CD14-positive monocyte (primary cell): ENCODE measurements around the gene CBS. TPM values are rescaled to one million over a fixed set of nuclear protein-coding genes. Genes with fewer than 3 reads are reported as not detected.

Experiments used
- DNase-seq, 3 donors: peaks; one replicate each; pipeline ENCODE4 v3.0.0-alpha.2; 2011 to 2022
- H2AFZ ChIP-seq: 2 replicates; pipeline ENCODE4 v1.6.0; 2012; ENCODE audit warnings: mild to moderate bottlenecking, low read depth, low read length, inconsistent platforms; ENCODE audit not compliant: insufficient read depth, poor library complexity, severe bottlenecking
- H3K27ac ChIP-seq, 2 donors: 1 replicate in 1 of 2; 2 replicates in 1 of 2; pipeline ENCODE4 v1.5.1; 2012 to 2013; ENCODE audit warnings: low read length in 2 of 2, control low read depth in 1 of 2, inconsistent platforms in 1 of 2, low read depth in 1 of 2, mild to moderate bottlenecking in 1 of 2
- H3K27me3 ChIP-seq, 2 donors: one replicate each; pipeline versions ENCODE4 v1.6.0 to v1.6.1; 2011 to 2013; ENCODE audit warnings: low read length in 2 of 2; ENCODE audit not compliant: control insufficient read depth in 2 of 2, insufficient read depth in 2 of 2
- H3K36me3 ChIP-seq, 2 donors: replicated peaks in 1 of 2; 1 replicate in 1 of 2; 2 replicates in 1 of 2; pipeline versions ENCODE4 v1.5.1 to v1.6.1; 2012 to 2013; ENCODE audit warnings: low read length in 2 of 2, control low read depth in 1 of 2, inconsistent platforms in 1 of 2, mild to moderate bottlenecking in 1 of 2; ENCODE audit not compliant: insufficient read depth in 2 of 2, control insufficient read depth in 1 of 2
- H3K4me1 ChIP-seq, 2 donors: 1 replicate in 1 of 2; 2 replicates in 1 of 2; pipeline versions ENCODE4 v1.5.1 to v1.6.1; 2012 to 2013; ENCODE audit warnings: low read length in 2 of 2, control low read depth in 1 of 2, inconsistent platforms in 1 of 2, mild to moderate bottlenecking in 1 of 2, moderate library complexity in 1 of 2; ENCODE audit not compliant: insufficient read depth in 2 of 2, control insufficient read depth in 1 of 2
- H3K4me2 ChIP-seq: replicated peaks from 2 replicates; pipeline ENCODE3; 2012; ENCODE audit warnings: low read length, moderate library complexity, mild to moderate bottlenecking; ENCODE audit not compliant: poor library complexity, severe bottlenecking; ENCODE audit errors: extremely low read depth
- H3K4me3 ChIP-seq, 3 experiments: fragments of 200-600 bp in 1 of 3; sonication (generic) in 1 of 3; replicated peaks in 1 of 3; 1 replicate in 2 of 3; 2 replicates in 1 of 3; pipeline ENCODE4 v1.5.1; 2011 to 2013; ENCODE audit warnings: low read length in 3 of 3, mild to moderate bottlenecking in 3 of 3, control low read depth in 2 of 3, low read depth in 2 of 3, inconsistent platforms in 1 of 3, moderate library complexity in 1 of 3
- H3K79me2 ChIP-seq: 2 replicates; pipeline ENCODE4 v1.6.0; 2012; ENCODE audit warnings: mild to moderate bottlenecking, control low read depth, inconsistent platforms, low read length, moderate library complexity; ENCODE audit not compliant: insufficient read depth
- H3K9ac ChIP-seq: 2 replicates; pipeline ENCODE4 v1.6.0; 2017; ENCODE audit warnings: low read length, mild to moderate bottlenecking; ENCODE audit not compliant: insufficient read depth, poor library complexity, severe bottlenecking
- H3K9me3 ChIP-seq, 2 donors: replicated peaks in 1 of 2; 1 replicate in 1 of 2; 2 replicates in 1 of 2; pipeline versions ENCODE4 v1.5.1 to v1.6.1; 2012 to 2013; ENCODE audit warnings: low read length in 2 of 2, control low read depth in 1 of 2; ENCODE audit not compliant: control insufficient read depth in 1 of 2, insufficient read depth in 1 of 2
- H4K20me1 ChIP-seq: 2 replicates; pipeline ENCODE4 v1.6.0; 2012; ENCODE audit warnings: mild to moderate bottlenecking, low read length, control low read depth, moderate library complexity; ENCODE audit not compliant: insufficient read depth
- H3K27ac Mint-ChIP-seq, 7 donors: one replicate each; pipeline ENCODE4 v1.8.0; 2020; ENCODE audit warnings: mild to moderate bottlenecking in 7 of 7, mixed read lengths in 7 of 7, moderate library complexity in 6 of 7, inconsistent platforms in 2 of 7
- H3K27me3 Mint-ChIP-seq, 3 donors: one replicate each; pipeline ENCODE4 v1.8.0; 2021 to 2022; ENCODE audit warnings: low read depth in 3 of 3, mild to moderate bottlenecking in 3 of 3, mixed read lengths in 3 of 3, moderate library complexity in 3 of 3, inconsistent platforms in 1 of 3
- H3K36me3 Mint-ChIP-seq, 2 donors: one replicate each; pipeline ENCODE4 v1.8.0; 2020; ENCODE audit warnings: mixed read lengths in 2 of 2, inconsistent platforms in 1 of 2, mild to moderate bottlenecking in 1 of 2
- H3K4me1 Mint-ChIP-seq: one replicate; pipeline ENCODE4 v1.8.0; 2020; ENCODE audit warnings: mild to moderate bottlenecking, mixed read lengths
- H3K4me3 Mint-ChIP-seq, 2 donors: one replicate each; pipeline ENCODE4 v1.8.0; 2020; ENCODE audit warnings: mild to moderate bottlenecking in 2 of 2, mixed read lengths in 2 of 2, moderate library complexity in 1 of 2
- H3K9me3 Mint-ChIP-seq, 7 donors: one replicate each; pipeline ENCODE4 v1.8.0; 2020 to 2022; ENCODE audit warnings: mixed read lengths in 7 of 7, mild to moderate bottlenecking in 6 of 7, moderate library complexity in 6 of 7, inconsistent platforms in 2 of 7
- WGBS: methylation state at CpG from one replicate; pipeline ENCODE4 v1.1.5; 2013; ENCODE audit warnings: missing lambda C conversion rate; ENCODE audit not compliant: insufficient coverage; 5-methylcytosine and 5-hydroxymethylcytosine counted together
- intact Hi-C, 2 donors: fragments of 100-400 bp; cut with micrococcal nuclease; formaldehyde crosslinking; loops; one replicate each; pipeline versions ENCODE4 v1.15.0 to v1.15.1; 2023
- polyA plus RNA-seq, 3 donors: library from polyadenylated mRNA; depleted of rRNA in 1 of 3; unstranded in 2 of 3; stranded (reverse) in 1 of 3; fragments of 300-500 nt in 2 of 3; fragments of >200 nt in 1 of 3; fragmentation: Illumina TruSeq in 2 of 3; gene quantifications; 1 replicate in 2 of 3; 2 replicates in 1 of 3; pipeline ENCODE4 v1.2.3, GENCODE V29; 2012 to 2021
- TF ChIP-seq, protein P1 (sequence below): fragments of 200-600 bp; IDR thresholded peaks from one replicate; pipeline ENCODE4 v1.8.0; 2022; ENCODE audit warnings: antibody characterized with exemption, mild to moderate bottlenecking

Gene CBS
- polyA plus RNA-seq, 3 donors = 0.19 TPM; not detected in 2

DNA sequence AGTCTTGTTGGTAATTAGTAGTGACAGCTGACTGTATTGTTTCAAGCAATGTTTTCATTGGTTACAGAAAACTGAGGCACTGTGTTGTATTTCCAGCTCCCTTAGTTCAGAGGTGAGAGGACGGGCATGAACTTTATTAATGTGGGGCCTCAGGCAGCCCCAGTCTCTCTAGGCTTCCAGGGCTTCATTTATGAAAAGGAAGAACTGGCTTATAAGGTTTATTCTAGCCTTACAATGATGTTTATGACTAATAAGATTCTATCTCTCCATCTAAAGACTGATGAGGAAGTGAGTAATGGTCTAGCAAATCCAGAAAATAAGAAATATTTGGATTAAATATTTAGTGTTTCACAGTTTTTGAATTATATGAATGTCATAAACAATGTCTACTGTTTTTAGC, 41.5 kb downstream of the CBS start:
- TF ChIP-seq, protein P1, sequence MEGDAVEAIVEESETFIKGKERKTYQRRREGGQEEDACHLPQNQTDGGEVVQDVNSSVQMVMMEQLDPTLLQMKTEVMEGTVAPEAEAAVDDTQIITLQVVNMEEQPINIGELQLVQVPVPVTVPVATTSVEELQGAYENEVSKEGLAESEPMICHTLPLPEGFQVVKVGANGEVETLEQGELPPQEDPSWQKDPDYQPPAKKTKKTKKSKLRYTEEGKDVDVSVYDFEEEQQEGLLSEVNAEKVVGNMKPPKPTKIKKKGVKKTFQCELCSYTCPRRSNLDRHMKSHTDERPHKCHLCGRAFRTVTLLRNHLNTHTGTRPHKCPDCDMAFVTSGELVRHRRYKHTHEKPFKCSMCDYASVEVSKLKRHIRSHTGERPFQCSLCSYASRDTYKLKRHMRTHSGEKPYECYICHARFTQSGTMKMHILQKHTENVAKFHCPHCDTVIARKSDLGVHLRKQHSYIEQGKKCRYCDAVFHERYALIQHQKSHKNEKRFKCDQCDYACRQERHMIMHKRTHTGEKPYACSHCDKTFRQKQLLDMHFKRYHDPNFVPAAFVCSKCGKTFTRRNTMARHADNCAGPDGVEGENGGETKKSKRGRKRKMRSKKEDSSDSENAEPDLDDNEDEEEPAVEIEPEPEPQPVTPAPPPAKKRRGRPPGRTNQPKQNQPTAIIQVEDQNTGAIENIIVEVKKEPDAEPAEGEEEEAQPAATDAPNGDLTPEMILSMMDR = no peak
- Mint-ChIP-seq H3K36me3 (peaks cover 30 to 45% of the 10 kb centered on the region in 2 donors), H3K4me1 (peaks cover 2% of the 10 kb centered on the region), H3K27ac (peak overlapping the region in 2 of 7 donors; percentile 3 to 40), H3K27me3 (peaks cover 0 to 1% (median 0%) of the 10 kb centered on the region in 3 donors), H3K4me3 (no peak overlapping the region), H3K9me3 (no peaks in the 10 kb centered on the region)
- H3K4me1 ChIP-seq = no peaks in the 10 kb centered on the region
- H3K79me2 ChIP-seq = no peaks in the 10 kb centered on the region
- H3K27me3 ChIP-seq = no peaks in the 10 kb centered on the region
- no peak overlapping the region for H2AFZ ChIP-seq
- H4K20me1 ChIP-seq = no peaks in the 10 kb centered on the region
- no peak for DNase-seq
- H3K4me2 ChIP-seq = no peak overlapping the region
- intact Hi-C loops = no loop called here
- no peaks in the 10 kb centered on the region for H3K9me3 ChIP-seq
- no peak overlapping the region for H3K27ac ChIP-seq
- no peak overlapping the region for H3K9ac ChIP-seq
- no CpG with 5 or more reads among the region's 1 CpG for WGBS
- peaks cover 28 to 42% of the 10 kb centered on the region in 2 donors for H3K36me3 ChIP-seq
- H3K4me3 ChIP-seq = no peak overlapping the region

DNA sequence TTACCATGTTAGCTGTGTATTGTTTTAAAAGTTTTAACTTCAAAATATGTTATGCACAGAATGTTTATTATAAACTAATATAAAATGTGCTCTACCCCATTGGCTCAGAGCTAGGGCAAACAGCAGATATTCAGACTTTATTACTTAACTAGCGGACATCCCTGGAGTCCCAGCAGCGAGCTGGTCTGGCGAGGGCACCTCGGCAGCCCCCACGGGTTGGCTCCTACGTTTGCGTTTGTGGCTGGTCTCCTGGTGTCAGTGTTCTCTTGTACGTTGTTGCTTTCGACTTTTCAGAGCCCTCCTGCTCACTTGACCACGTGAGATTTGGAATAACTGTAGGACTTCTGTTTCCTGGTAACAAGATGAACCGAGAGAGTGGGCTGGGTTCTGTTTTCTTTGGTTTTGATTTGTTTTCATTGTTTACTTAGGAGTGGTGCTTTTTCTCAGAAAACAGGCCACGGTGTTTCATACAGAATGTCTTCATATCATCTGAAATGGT, 44.5 kb downstream of the CBS start:
- TF ChIP-seq, protein P1 = no peak
- Histone ChIP-seq H3K27me3 (no peaks in the 10 kb centered on the region), H3K79me2 (no peaks in the 10 kb centered on the region), H3K4me2 (no peak overlapping the region), H3K27ac (no peak overlapping the region), H3K4me3 (no peak overlapping the region), H4K20me1 (no peaks in the 10 kb centered on the region), H3K36me3 (peaks cover 48 to 71% of the 10 kb centered on the region in 2 donors), H3K9me3 (no peaks in the 10 kb centered on the region), H3K9ac (no peak overlapping the region), H2AFZ (no peak overlapping the region), H3K4me1 (no peaks in the 10 kb centered on the region)
- intact Hi-C loops = no loop called here
- Mint-ChIP-seq H3K36me3 (peaks cover 48 to 67% of the 10 kb centered on the region in 2 donors), H3K9me3 (no peaks in the 10 kb centered on the region), H3K27ac (no peak overlapping the region), H3K4me3 (no peak overlapping the region), H3K4me1 (no peaks in the 10 kb centered on the region), H3K27me3 (peaks cover 0 to 1% (median 0%) of the 10 kb centered on the region in 3 donors)
- WGBS = 100% methylated on average over 8 of the region's 12 CpGs
- DNase-seq = no peak
